OCI-LY7 (cell line): Measurements from ENCODE around the gene PLPPR5.

Experiments used
- CTCF ChIP-seq: fragments of 200-600 bp; sonication (generic); conservative IDR thresholded peaks from 2 replicates; pipeline ENCODE4 v1.5.1; 2014; ENCODE audit warnings: mild to moderate bottlenecking, antibody characterized with exemption, low read length, moderate library complexity, mixed read lengths
- EZH2phosphoT487 ChIP-seq: fragments of 200-600 bp; sonication (generic); IDR thresholded peaks from 2 replicates; pipeline ENCODE4 v1.6.1; 2018; ENCODE audit warnings: low read depth, borderline replicate concordance, mild to moderate bottlenecking, mixed run types, antibody characterized with exemption, low read length, moderate library complexity, mixed read lengths

DNA sequence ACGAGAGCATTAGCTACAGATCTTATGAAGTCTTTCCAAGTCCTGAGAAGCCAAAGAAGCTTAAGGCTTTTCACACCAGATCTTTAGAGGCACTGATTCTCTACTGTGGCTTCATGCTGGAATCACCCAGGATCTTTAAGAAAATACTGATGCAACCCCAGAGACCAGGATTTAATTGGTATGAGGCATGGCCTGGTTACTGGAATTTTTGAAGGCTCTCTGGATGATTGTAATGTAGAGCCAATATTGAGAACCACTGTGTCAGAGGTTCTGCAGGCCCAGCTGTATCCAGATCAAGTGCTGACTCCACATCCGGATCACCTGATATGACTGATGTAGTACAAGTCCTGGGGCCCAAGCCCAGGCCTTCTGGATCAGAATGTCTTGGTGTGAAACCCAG is 105.7 kb downstream of the PLPPR5 start:
- TF ChIP-seq CTCF (no peak), EZH2phosphoT487 (no peak)
